Mononuclear cell (primary cell): ENCODE data around the gene RNF44. TPM values are rescaled to one million over a fixed set of nuclear protein-coding genes. Genes with fewer than 3 reads are reported as not detected.
"Not testable (repeated sequence)": the region's sequence is repeated elsewhere in the genome, so short reads cannot be mapped to it uniquely, and the experiment has no call there.

Experiments used
- H3K27me3 ChIP-seq: 2 replicates; pipeline ENCODE4 v1.6.0; 2011; ENCODE audit warnings: low read length, control low read depth; ENCODE audit not compliant: insufficient read depth
- H3K4me1 ChIP-seq: 2 replicates; pipeline ENCODE4 v1.5.1; 2011; ENCODE audit warnings: mild to moderate bottlenecking, low read length, control low read depth; ENCODE audit not compliant: insufficient read depth
- H3K4me3 ChIP-seq: 2 replicates; pipeline ENCODE4 v1.5.1; 2011; ENCODE audit warnings: mild to moderate bottlenecking, low read length, moderate library complexity
- H3K9me3 ChIP-seq: 2 replicates; pipeline ENCODE4 v1.5.1; 2011; ENCODE audit warnings: low read depth, mild to moderate bottlenecking, control low read depth, low read length
- total RNA-seq: library from RNA; depleted of rRNA; stranded (reverse); fragments of >200 nt; gene quantifications from one replicate; pipeline ENCODE4 v1.2.3, GENCODE V29; 2012

The RNF44 gene
- total RNA-seq, 1 donor, result 24.9 TPM

DNA sequence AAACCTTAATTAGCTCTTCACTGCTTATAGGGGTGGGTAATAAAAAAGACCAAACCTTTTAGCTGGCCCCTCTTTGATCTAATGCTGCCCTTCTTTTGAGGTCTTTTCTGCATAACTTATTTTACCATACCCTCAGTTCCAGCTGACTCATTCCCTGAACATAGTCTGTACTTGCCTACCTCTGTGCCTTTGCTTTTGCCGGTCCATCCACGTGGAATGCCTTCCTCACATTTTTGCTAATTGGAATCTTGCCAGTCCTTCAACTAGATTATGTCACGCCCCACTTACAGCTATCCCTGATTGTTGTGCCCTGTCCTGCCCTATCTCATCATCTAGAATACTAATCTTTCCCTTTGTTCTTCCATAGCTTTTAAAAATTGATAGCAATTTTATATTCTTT is 44.8 kb downstream of the RNF44 start:
- Histone ChIP-seq H3K4me3 (no peak overlapping the region), H3K4me1 (peaks cover 5% of the 10 kb centered on the region), H3K27me3 (no peaks in the 10 kb centered on the region), H3K9me3 (no peaks in the 10 kb centered on the region)

DNA sequence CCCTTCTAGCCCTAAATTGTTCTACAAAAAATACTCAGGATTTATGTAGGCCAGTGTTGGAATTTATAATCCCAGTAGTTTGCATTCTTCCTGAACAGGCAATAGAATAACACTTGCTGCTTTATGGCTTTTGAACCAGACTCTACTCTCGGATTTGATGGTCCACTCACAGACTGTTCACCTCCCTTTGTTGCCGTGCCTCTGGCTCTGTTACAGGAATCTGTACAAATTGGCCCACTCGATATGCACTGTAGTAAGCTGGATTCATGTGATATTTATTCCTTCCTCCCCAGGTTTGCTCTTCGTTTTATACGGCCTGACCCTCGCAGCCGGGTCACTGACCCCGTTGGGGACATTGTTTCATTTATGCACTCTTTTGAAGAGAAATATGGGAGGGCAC is 45.3 kb downstream of the RNF44 start:
- Histone ChIP-seq H3K9me3 (no peaks in the 10 kb centered on the region), H3K4me3 (no peak overlapping the region), H3K27me3 (no peaks in the 10 kb centered on the region), H3K4me1 (peaks cover 5% of the 10 kb centered on the region)

DNA sequence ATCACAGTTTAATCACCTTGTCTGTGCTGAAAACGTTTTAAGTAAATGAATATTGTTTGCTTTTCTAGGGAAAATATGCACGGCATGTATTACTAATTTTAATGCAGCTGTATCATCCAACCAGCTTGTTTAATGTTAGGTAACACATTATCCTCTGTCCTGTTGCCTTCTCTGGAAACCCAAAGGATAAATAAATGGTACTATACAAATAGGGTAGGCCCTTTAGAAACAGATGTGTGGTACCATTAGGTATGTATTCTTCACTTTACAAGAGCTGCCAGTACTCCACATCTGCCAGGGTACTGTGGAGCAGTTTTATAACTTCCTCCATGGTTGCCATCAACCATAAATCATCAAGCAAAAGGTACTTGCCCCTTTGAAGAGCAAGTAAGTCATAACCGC is 46.1 kb downstream of the RNF44 start:
- Histone ChIP-seq H3K9me3 (no peaks in the 10 kb centered on the region), H3K4me3 (no peak overlapping the region), H3K4me1 (peaks cover 5% of the 10 kb centered on the region), H3K27me3 (no peaks in the 10 kb centered on the region)

DNA sequence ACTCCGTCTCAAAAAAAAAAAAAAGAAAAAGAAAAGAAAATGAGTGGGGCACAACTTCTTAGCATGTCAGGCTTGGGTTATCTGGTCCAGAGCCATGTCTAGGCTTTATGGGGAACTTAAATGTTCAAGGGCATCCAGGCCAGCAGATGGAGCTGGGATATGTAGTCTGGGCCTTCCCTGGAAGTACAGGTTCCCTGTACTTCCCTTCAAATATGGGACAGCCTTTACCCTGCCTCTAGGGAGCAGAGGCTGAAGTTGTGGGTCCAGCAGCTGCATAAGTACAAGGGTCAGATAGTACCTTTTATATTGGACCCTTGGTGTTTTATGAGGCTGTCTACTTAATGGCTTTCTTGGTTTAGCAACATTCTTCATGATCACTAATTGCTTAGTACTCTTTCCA is 46.9 kb downstream of the RNF44 start:
- Histone ChIP-seq H3K9me3 (no peaks in the 10 kb centered on the region), H3K27me3 (no peaks in the 10 kb centered on the region), H3K4me3 (no peak overlapping the region), H3K4me1 (peaks cover 5% of the 10 kb centered on the region)

DNA sequence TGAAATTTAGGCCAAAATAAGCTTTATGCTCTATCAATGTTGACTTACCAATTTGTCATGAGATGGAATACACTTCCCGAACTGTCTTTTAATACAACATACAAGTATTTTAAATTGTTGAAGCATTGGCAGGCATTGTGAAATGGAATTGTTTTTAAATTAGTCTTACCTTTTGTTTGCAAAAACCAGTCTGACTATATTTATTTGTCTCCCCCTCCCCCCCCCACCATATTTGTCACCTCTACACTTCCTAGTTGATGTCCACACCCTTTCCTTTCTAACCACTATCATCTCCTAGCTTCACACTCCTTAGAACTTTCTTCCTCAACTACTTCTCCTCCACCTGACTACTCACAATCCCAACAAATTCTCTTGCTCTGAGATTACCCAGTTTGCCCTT is 48.1 kb downstream of the RNF44 start:
- no peaks in the 10 kb centered on the region for H3K9me3 ChIP-seq
- no peaks in the 10 kb centered on the region for H3K27me3 ChIP-seq
- H3K4me1 ChIP-seq, result peaks cover 5% of the 10 kb centered on the region
- H3K4me3 ChIP-seq, result no peak overlapping the region

DNA sequence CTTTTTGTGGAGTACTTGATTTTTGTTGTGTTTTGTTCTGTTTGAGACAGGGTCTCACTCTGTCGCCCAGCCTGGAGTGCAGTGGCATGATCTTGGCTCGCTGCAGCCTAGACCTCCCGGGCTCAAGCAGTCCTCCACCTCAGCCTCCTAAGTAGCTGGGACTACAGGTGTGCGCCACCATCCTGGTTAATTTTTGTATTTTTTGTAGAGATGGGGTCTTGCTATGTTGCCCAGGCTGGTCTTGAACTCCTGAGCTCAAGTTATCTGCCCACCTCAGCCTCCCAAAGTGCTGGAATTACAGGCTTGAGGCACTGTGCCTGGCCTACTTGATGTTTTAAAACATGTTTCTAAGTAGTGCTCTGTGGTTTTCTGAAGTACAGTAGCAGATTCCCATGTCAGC is 50.0 kb downstream of the RNF44 start:
- H3K4me3 ChIP-seq, H3K9me3 ChIP-seq, H3K4me1 ChIP-seq, H3K27me3 ChIP-seq: not testable (repeated sequence)

DNA sequence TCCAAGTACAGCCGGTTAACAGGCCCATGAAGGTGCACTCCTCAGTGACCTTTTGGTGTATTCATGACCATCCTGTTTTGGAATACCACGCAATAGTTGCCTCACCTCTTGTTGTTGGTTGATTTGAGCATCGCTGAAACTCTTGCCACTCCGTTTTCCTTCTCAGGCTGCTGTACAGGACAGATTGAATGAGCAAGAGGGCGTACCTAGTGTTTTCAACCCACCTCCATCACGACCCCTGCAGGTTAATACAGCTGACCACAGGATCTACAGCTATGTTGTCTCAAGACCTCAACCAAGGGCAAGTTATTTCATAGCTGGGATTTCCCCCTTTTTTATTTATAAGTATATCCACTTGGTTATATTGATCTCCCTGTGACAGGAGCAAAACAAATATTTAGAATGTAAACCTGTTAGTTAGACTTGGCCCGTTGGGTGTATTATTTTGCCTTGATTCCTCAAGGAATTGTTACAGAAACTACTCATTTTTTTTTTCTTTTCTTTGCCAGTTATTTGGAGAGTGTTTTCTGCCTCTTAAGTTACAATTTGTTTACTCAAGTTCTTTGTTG is 50.9 kb downstream of the RNF44 start:
- Histone ChIP-seq H3K4me1 (peaks cover 5% of the 10 kb centered on the region), H3K9me3 (no peaks in the 10 kb centered on the region), H3K4me3 (no peak overlapping the region), H3K27me3 (no peaks in the 10 kb centered on the region)

DNA sequence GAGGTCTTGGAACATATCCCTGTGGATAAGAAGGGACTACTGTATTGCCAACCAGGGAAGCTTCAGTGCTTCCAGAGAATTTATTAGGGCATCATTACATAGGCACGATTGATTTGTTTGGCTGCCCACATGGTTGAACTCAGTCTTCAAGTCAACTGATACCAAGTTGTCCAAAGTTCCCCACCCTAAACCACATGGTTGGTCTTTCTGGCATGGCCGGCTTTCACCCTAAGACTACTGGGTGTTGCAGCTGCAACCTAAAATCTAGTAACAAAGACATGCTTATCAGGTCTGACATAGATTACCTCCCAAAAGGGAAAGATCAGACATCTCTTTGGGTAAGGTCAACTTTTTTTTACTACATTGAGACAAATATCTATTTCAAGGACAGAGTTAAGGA is 52.0 kb downstream of the RNF44 start:
- Histone ChIP-seq H3K27me3 (no peaks in the 10 kb centered on the region), H3K9me3 (no peaks in the 10 kb centered on the region), H3K4me1 (peaks cover 5% of the 10 kb centered on the region), H3K4me3 (no peak overlapping the region)

DNA sequence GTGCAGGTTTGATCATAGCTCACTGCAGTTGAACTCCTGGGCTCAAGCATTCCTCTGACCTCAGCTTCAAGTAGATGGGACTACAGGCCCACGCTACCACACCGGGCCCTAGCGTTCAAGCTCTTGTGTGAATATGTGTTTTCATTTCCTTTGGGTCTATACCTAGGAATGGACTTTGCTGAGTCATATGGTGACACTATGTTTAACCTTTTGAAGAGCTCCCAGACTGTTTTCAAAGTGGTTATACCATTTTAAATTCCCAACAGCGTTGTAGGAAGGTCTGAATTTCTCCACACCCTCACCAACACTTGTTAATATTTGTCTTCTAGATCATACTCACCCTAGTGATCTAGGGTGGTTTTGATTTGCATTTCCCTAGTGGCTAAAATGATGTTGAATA is 55.5 kb downstream of the RNF44 start:
- no peaks in the 10 kb centered on the region for H3K9me3 ChIP-seq
- no peak overlapping the region for H3K4me3 ChIP-seq
- no peaks in the 10 kb centered on the region for H3K27me3 ChIP-seq
- no peaks in the 10 kb centered on the region for H3K4me1 ChIP-seq

Other genes with a start within 250 kb of the RNF44 start
- gene KIAA1191, start 175.6 kb downstream of the RNF44 start, total RNA-seq, result 34.0 TPM
- 2.3 TPM for gene ARL10, start 171.9 kb downstream of the RNF44 start, total RNA-seq
- gene NOP16, start 148.8 kb downstream of the RNF44 start, total RNA-seq, result 6.1 TPM
- 61.7 TPM for gene HIGD2A, start 148.7 kb downstream of the RNF44 start, total RNA-seq
- gene CLTB, start 120.9 kb downstream of the RNF44 start, total RNA-seq, result 55.3 TPM
- 30.1 TPM for gene FAF2, start 89.0 kb downstream of the RNF44 start, total RNA-seq
- gene CDHR2, start 11.9 kb upstream of the RNF44 start, total RNA-seq, result 0.10 TPM
- gene GPRIN1, start 72.8 kb upstream of the RNF44 start, total RNA-seq, result 0.94 TPM
- not detected for gene SNCB, start 93.1 kb upstream of the RNF44 start, total RNA-seq
- 0.10 TPM for gene EIF4E1B, start 93.3 kb upstream of the RNF44 start, total RNA-seq
- gene TSPAN17, start 110.1 kb upstream of the RNF44 start, total RNA-seq, result 8.9 TPM